SK-N-SH (cell line): ENCODE results near the gene SLC25A28. TPM values are rescaled to one million over a fixed set of nuclear protein-coding genes. Genes with fewer than 3 reads are reported as not detected.

ENCODE experiments used
- CTCF ChIA-PET: fragments of 300-600, 350-600 bp; formaldehyde crosslinking; extraction: SDS; loops from one replicate; lab custom pipeline; 2021; lab: Yijun Ruan, JAX
- POLR2A ChIA-PET: fragments of 350-600 bp; sonication (Branson Sonifier 250); formaldehyde crosslinking; extraction: SDS; loops from one replicate; lab custom pipeline; 2020; ENCODE audit warnings: antibody characterized with exemption, inconsistent platforms; lab: Yijun Ruan, JAX
- DNase-seq: peaks from one replicate; pipeline ENCODE4 v3.0.0; 2012
- H2AFZ ChIP-seq: fragments of 200-600 bp; sonication (generic); 2 replicates; pipeline ENCODE4 v1.8.1; 2016; ENCODE audit warnings: antibody characterized with exemption, mild to moderate bottlenecking, low read depth
- H3F3A ChIP-seq: fragments of 200-600 bp; sonication (generic); replicated peaks from 2 replicates; pipeline ENCODE3; 2016; ENCODE audit warnings: antibody characterized with exemption, mild to moderate bottlenecking; ENCODE audit not compliant: insufficient read depth
- H3K27ac ChIP-seq, 2 experiments: fragments of 200-500 bp in 1 of 2; fragments of 200-600 bp in 1 of 2; sonication (Bioruptor generic) in 1 of 2; sonication (generic), shearing (Covaris generic) in 1 of 2; 2 replicates each; pipeline versions ENCODE4 v1.5.1 to v1.6.1; 2014 to 2016; ENCODE audit warnings: low read depth in 2 of 2, inconsistent platforms in 1 of 2, low read length in 1 of 2, mild to moderate bottlenecking in 1 of 2, mixed read lengths in 1 of 2
- H3K27me3 ChIP-seq: fragments of 200-600 bp; sonication (generic), shearing (Covaris generic); 2 replicates; pipeline ENCODE4 v1.6.1; 2016; ENCODE audit warnings: mixed run types; ENCODE audit not compliant: insufficient read depth
- H3K36me3 ChIP-seq, 2 experiments: fragments of 200-500 bp in 1 of 2; fragments of 200-600 bp in 1 of 2; sonication (Bioruptor generic) in 1 of 2; sonication (generic) in 1 of 2; replicated peaks in 1 of 2; 2 replicates each; pipeline versions ENCODE3 to v1.5.1; 2014 to 2016; ENCODE audit warnings: low read length in 1 of 2, mild to moderate bottlenecking in 1 of 2; ENCODE audit not compliant: insufficient read depth in 2 of 2, control insufficient read depth in 1 of 2
- H3K4me1 ChIP-seq, 2 experiments: fragments of 200-500 bp in 1 of 2; fragments of 200-600 bp in 1 of 2; sonication (Bioruptor generic) in 1 of 2; sonication (generic), shearing (Covaris generic) in 1 of 2; 2 replicates each; pipeline versions ENCODE4 v1.5.1 to v1.6.1; 2014 to 2016; ENCODE audit warnings: low read depth in 1 of 2, low read length in 1 of 2, mixed run types in 1 of 2; ENCODE audit not compliant: insufficient read depth in 2 of 2, control insufficient read depth in 1 of 2
- H3K4me2 ChIP-seq: fragments of 200-600 bp; sonication (generic), shearing (Covaris generic); 2 replicates; pipeline ENCODE4 v1.6.1; 2017; ENCODE audit warnings: mixed run types
- H3K4me3 ChIP-seq, 2 experiments: fragments of 200-500 bp in 1 of 2; fragments of 200-600 bp in 1 of 2; sonication (Bioruptor generic) in 1 of 2; sonication (generic), shearing (Covaris generic) in 1 of 2; 2 replicates each; pipeline versions ENCODE4 v1.5.1 to v1.8.1; 2014 to 2016; ENCODE audit warnings: low read depth in 2 of 2, inconsistent platforms in 1 of 2, low read length in 1 of 2, mild to moderate bottlenecking in 1 of 2, mixed read lengths in 1 of 2, moderate library complexity in 1 of 2
- H3K79me2 ChIP-seq: fragments of 200-600 bp; sonication (generic); 2 replicates; pipeline ENCODE4 v1.8.1; 2017; ENCODE audit warnings: mild to moderate bottlenecking; ENCODE audit not compliant: insufficient read depth
- H3K9ac ChIP-seq: fragments of 200-600 bp; sonication (generic); 2 replicates; pipeline ENCODE4 v1.6.1; 2017; ENCODE audit warnings: mixed run types
- H3K9me2 ChIP-seq: fragments of 200-600 bp; sonication (generic); 2 replicates; pipeline ENCODE4 v1.6.1; 2017; ENCODE audit warnings: mixed run types
- H3K9me3 ChIP-seq: fragments of 200-600 bp; sonication (generic); 2 replicates; pipeline ENCODE4 v1.6.1; 2017; ENCODE audit warnings: mixed run types, mild to moderate bottlenecking, moderate library complexity
- H4K20me1 ChIP-seq: fragments of 200-600 bp; sonication (generic); 2 replicates; pipeline ENCODE4 v1.6.1; 2017; ENCODE audit warnings: mild to moderate bottlenecking, mixed run types; ENCODE audit not compliant: insufficient read depth
- CHD2 ChIP-seq: fragments of 150-350 bp; IDR thresholded peaks from 2 replicates; pipeline ENCODE4 v1.6.1; 2018; ENCODE audit warnings: low read length; ENCODE audit not compliant: partially characterized antibody
- FOXM1 ChIP-seq: IDR thresholded peaks from 2 replicates; pipeline ENCODE4 v1.4.0; 2012; ENCODE audit warnings: low read depth, mild to moderate bottlenecking
- JUND ChIP-seq: IDR thresholded peaks from 2 replicates; pipeline ENCODE4 v1.4.0; 2012
- MEF2A ChIP-seq: IDR thresholded peaks from 2 replicates; pipeline ENCODE4 v1.4.0; 2012; ENCODE audit warnings: low read depth, borderline replicate concordance
- NFIC ChIP-seq: IDR thresholded peaks from 2 replicates; pipeline ENCODE4 v1.4.0; 2012; ENCODE audit warnings: borderline replicate concordance
- PBX3 ChIP-seq: IDR thresholded peaks from 2 replicates; pipeline ENCODE4; 2012
- RAD21 ChIP-seq: IDR thresholded peaks from 2 replicates; pipeline ENCODE4 v1.6.1; 2012; ENCODE audit warnings: mild to moderate bottlenecking, low read length
- RCOR1 ChIP-seq: fragments of 150-350 bp; IDR thresholded peaks from 2 replicates; pipeline ENCODE4 v1.6.1; 2017; ENCODE audit warnings: antibody characterized with exemption, low read length
- REST ChIP-seq: IDR thresholded peaks from 2 replicates; pipeline ENCODE4 v1.6.1; 2012; ENCODE audit warnings: mild to moderate bottlenecking, low read depth, low read length, moderate library complexity
- TCF12 ChIP-seq: IDR thresholded peaks from 2 replicates; pipeline ENCODE4 v1.4.0; 2012
- USF1 ChIP-seq: IDR thresholded peaks from 2 replicates; pipeline ENCODE4 v1.4.0; 2012; ENCODE audit warnings: low read depth, borderline replicate concordance
- WGBS: methylation state at CpG from one replicate; pipeline ENCODE4 v1.1.6; 2017; ENCODE audit warnings: low lambda C conversion rate; 5-methylcytosine and 5-hydroxymethylcytosine counted together
- polyA plus RNA-seq, 3 experiments: library from polyadenylated mRNA; depleted of rRNA; stranded (reverse); fragments of >200 nt; gene quantifications; 2 replicates each; pipeline ENCODE4 v1.2.3, GENCODE V29; 2012
- TF ChIP-seq, protein P1 (sequence below): IDR thresholded peaks from 2 replicates; pipeline ENCODE4 v1.4.0; 2012; ENCODE audit warnings: low read depth

SLC25A28 gene
- polyA plus RNA-seq, 1 of the 3 experiments (the other 2 are of a cell fraction): 23.8 TPM

DNA sequence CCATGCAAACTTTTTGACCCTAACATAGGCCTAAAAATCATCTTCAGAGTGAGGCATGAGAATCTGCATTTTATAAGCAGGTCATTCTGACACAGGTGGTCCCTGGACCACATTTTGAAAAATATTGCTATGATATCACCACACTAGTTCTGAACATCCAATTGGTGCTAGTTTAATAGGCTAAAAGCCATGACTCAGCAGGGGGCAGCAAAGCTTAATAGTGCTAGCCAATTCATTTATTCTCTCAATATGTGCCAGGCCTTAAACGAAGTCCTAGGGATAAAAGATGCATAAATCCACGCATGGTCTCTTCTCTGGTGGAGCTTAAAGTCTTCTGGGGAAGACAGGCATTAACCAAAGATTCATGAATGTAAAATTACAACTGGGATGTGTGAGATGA, 10.2 kb upstream of the SLC25A28 start (continued):
- no peak for TF ChIP-seq TCF12
- TF ChIP-seq PBX3: no peak
- TF ChIP-seq NFIC: no peak
- TF ChIP-seq USF1: no peak
- TF ChIP-seq, protein P1, sequence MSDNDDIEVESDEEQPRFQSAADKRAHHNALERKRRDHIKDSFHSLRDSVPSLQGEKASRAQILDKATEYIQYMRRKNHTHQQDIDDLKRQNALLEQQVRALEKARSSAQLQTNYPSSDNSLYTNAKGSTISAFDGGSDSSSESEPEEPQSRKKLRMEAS: no peak
- TF ChIP-seq REST: no peak
- TF ChIP-seq RAD21: peak; percentile 75
- TF ChIP-seq FOXM1: no peak
- no peak for TF ChIP-seq MEF2A
- no peak for TF ChIP-seq CHD2
- no peak for TF ChIP-seq JUND

DNA sequence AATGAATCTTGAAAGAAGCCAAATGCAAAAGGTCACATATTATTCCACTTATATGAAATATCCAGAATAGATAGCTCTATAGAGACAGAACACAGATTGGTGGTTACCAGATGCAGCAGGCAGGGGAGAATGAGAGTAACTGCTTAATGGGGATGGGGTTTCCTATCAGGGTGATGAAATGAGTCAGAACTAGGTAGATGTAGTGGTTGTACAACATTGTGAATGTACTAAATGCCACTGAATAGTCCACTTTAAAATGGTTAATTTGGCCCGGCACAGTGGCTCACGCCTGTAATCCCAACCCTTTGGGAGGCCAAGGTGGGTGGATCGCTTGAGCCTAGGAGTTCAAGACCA, 9.4 kb upstream of the SLC25A28 start:
- CTCF ChIA-PET: interaction anchor here (1.0 to 4.3 kb wide), 8 partner anchors 8 to 82 kb away, joined by 3 to 21 read pairs (median 5); partner anchors contain the start of gene SLC25A28

More for the DNA sequence above, 9.4 kb upstream of the SLC25A28 start:
- Histone ChIP-seq H3K27ac (no peak overlapping the region), H4K20me1 (no peaks in the 10 kb centered on the region), H3K4me2 (no peak overlapping the region), H2AFZ (no peak overlapping the region), H3K9me2 (no peaks in the 10 kb centered on the region)
- no peak for DNase-seq
- POLR2A ChIA-PET: no interaction called here
- TF ChIP-seq RCOR1 (no peak), USF1 (no peak), FOXM1 (no peak)
- TF ChIP-seq, all 33 proteins: peak for 0
- no peak overlapping the region for H3K4me3 ChIP-seq
- peaks cover 8 to 9% of the 10 kb centered on the region in 2 experiments; a peak in 3 of 4 replicates for H3K4me1 ChIP-seq
- peaks cover 4% of the 10 kb centered on the region for H3F3A ChIP-seq
- H3K9me3 ChIP-seq: no peaks in the 10 kb centered on the region
- no peaks in the 10 kb centered on the region for H3K27me3 ChIP-seq
- no peak overlapping the region for H3K9ac ChIP-seq
- no peaks in the 10 kb centered on the region for H3K36me3 ChIP-seq
- 69% methylated on average over 3 of the region's 3 CpGs for WGBS
- no peaks in the 10 kb centered on the region for H3K79me2 ChIP-seq
